Measurements from ENCODE around the gene LHX1. TPM values are rescaled to one million over a fixed set of nuclear protein-coding genes. Genes with fewer than 3 reads are reported as not detected.
A peak's percentile ranks its signal among the peaks of the same experiment; 100 is the strongest.

Gene LHX1
- total RNA-seq, 1 experiment from 2014 or later: 0.61 TPM

GRCh38 chr17:36934144-36934691 lies 3.1 kb upstream of the LHX1 start:
- Mint-ChIP-seq H3K27ac (no peak overlapping the region), H3K27me3 (ENCODE audit: low read depth) (peaks cover 99% of the 10 kb centered on the region), H3K36me3 (no peaks in the 10 kb centered on the region), H3K9me3 (no peaks in the 10 kb centered on the region), H3K4me3 (peak overlapping the region; percentile 78), H3K4me1 (peaks cover 77% of the 10 kb centered on the region)
- ChIA-PET CTCF (interaction anchor here (0.7 to 2.1 kb wide), 6 partner anchors 15 to 1496 kb away, joined by 3 to 10 read pairs (median 4); partner anchors contain the start of gene AATF), POLR2A (interaction anchor here (0.5 kb wide), 1 partner anchor 107 kb away, joined by 3 read pairs; no protein-coding TSS in a partner anchor)
- ATAC-seq (peak; percentile 4), DNase-seq (ENCODE audit: low spot score) (peak; percentile 46)
- TF ChIP-seq EMX1 (CRISPR knock-in tag; IDR thresholded peaks at IDR 0.05) (no peak), SMAD3 (CRISPR knock-in tag; IDR thresholded peaks at IDR 0.05; ENCODE audit: borderline replicate concordance) (no peak), KAT7 (CRISPR knock-in tag; IDR thresholded peaks at IDR 0.05; ENCODE audit: borderline replicate concordance) (no peak), ZNF219 (CRISPR knock-in tag; IDR thresholded peaks at IDR 0.05; ENCODE audit: borderline replicate concordance) (no peak), CREM (CRISPR knock-in tag; IDR thresholded peaks at IDR 0.05) (no peak), ERG (CRISPR knock-in tag; IDR thresholded peaks at IDR 0.05) (no peak), NR1H2 (CRISPR knock-in tag; IDR thresholded peaks at IDR 0.05) (no peak)
- TF ChIP-seq, protein P1, sequence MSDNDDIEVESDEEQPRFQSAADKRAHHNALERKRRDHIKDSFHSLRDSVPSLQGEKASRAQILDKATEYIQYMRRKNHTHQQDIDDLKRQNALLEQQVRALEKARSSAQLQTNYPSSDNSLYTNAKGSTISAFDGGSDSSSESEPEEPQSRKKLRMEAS (CRISPR knock-in tag; IDR thresholded peaks at IDR 0.05): no peak

DNA sequence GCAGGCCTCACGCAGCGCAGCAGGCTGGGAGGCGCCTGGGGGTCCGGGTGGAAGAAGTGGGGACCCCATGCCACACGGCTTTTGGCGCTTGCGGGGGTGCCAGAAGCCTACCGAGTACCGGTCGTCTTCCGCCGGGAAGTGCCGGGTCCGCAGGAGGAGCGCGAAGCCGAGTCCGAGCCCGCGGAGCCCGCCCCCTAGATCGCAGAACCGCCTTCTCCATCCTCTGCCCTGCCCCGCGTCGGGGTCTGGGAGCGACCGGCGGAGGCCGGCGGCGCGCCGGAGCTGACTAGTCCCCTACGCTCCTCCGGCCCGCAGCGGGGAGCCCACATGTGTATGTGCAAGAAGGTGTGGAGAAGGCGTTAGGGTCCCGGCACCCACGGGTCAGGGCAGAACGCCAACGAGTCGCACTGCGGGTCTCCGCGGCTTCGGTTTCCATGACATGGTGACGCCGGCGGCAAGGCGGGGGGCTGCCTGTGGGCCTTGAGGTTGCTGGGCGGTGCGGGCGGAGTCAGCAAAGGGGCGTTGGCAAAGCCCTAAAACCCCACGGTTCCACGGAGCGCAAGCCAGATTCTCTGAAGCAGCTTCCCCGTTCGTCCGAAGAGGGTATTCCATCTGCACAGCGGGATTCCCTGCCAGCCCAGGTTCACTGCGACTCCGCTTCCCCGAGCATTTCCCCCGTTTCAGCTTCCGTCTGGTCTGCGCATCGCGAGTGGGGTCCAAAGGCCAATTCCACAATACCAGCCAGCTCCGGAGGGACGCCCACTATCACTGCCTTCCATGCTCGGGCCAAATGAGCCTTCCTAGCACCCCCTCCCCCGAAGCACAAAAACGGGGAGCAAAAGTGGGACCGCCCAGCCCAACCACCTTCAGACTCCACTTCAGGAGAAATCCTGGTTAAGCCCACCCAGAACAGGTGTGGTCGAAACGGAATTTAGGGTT lies 2.3 kb upstream of the LHX1 start:
- Mint-ChIP-seq H3K4me3 (peak overlapping the region; percentile 78), H3K4me1 (peaks cover 75% of the 10 kb centered on the region), H3K27me3 (ENCODE audit: low read depth) (peaks cover 99% of the 10 kb centered on the region), H3K9me3 (no peaks in the 10 kb centered on the region), H3K36me3 (no peaks in the 10 kb centered on the region), H3K27ac (no peak overlapping the region)
- ATAC-seq: peak; percentile 17
- DNase-seq (ENCODE audit: low spot score): peak; percentile 79
- CTCF ChIA-PET: interaction anchor here (1.4 to 2.1 kb wide), 3 partner anchors 14 to 111 kb away, joined by 3 to 10 read pairs (median 5); partner anchors contain the start of gene AATF
- TF ChIP-seq MXD4 (CRISPR knock-in tag; IDR thresholded peaks at IDR 0.05; ENCODE audit: borderline replicate concordance): no peak
- TF ChIP-seq NR1H2 (CRISPR knock-in tag; IDR thresholded peaks at IDR 0.05): no peak
- TF ChIP-seq, protein P2, sequence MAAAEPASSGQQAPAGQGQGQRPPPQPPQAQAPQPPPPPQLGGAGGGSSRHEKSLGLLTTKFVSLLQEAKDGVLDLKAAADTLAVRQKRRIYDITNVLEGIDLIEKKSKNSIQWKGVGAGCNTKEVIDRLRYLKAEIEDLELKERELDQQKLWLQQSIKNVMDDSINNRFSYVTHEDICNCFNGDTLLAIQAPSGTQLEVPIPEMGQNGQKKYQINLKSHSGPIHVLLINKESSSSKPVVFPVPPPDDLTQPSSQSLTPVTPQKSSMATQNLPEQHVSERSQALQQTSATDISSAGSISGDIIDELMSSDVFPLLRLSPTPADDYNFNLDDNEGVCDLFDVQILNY (CRISPR knock-in tag; IDR thresholded peaks at IDR 0.05): 0 out of 2 replicates have a peak, but pooled peaks have one; percentile 2
- TF ChIP-seq ATF2 (CRISPR knock-in tag; IDR thresholded peaks at IDR 0.05; ENCODE audit: borderline replicate concordance, low read depth): no peak
- no peak for TF ChIP-seq SOX15 (CRISPR knock-in tag; IDR thresholded peaks at IDR 0.05)
- TF ChIP-seq ERG (CRISPR knock-in tag; IDR thresholded peaks at IDR 0.05): no peak
- TF ChIP-seq, protein P3, sequence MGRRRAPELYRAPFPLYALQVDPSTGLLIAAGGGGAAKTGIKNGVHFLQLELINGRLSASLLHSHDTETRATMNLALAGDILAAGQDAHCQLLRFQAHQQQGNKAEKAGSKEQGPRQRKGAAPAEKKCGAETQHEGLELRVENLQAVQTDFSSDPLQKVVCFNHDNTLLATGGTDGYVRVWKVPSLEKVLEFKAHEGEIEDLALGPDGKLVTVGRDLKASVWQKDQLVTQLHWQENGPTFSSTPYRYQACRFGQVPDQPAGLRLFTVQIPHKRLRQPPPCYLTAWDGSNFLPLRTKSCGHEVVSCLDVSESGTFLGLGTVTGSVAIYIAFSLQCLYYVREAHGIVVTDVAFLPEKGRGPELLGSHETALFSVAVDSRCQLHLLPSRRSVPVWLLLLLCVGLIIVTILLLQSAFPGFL (CRISPR knock-in tag; IDR thresholded peaks at IDR 0.05; ENCODE audit: borderline replicate concordance): no peak
- POLR2A ChIA-PET: interaction anchor here (0.6 kb wide), 1 partner anchor 11 kb away, joined by 3 read pairs; no protein-coding TSS in a partner anchor
